ENCODE measurements around the gene ATP9A.
"Not testable (repeated sequence)": the region's sequence is repeated elsewhere in the genome, so short reads cannot be mapped to it uniquely, and the experiment has no call there.

The ATP9A gene

DNA sequence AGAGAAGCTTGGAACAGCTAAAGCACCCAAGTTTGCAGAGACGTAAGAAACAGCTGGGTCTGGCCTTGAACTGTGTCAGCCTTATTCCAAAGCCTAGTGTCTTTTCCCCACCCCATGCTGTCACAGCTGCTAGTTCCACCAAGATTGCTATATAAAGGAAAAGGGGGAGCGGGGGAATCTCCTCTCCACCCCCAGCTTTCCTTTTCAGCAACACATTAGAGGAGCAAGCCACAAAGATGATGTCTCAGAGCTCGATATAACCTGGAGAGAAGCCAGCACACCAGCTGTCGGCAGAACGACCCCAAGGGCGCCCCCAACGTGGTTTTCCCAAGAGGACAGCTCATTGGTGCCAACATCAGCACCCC is 36.5 kb downstream of the ATP9A start:
- no peaks in the 10 kb centered on the region for H3K9me3 ChIP-seq (ENCODE audit: low read depth, low read length)
- H3K27ac ChIP-seq: no peak overlapping the region
- no peak overlapping the region for H3K4me3 ChIP-seq
- no peak for DNase-seq (ENCODE audit: low read depth, low spot score)
- TF ChIP-seq POLR2AphosphoS5 (IDR thresholded peaks at IDR 0.05; ENCODE audit: borderline replicate concordance, low read depth, low read length) (no peak), EZH2 (IDR thresholded peaks at IDR 0.05) (no peak), FOXP2 (optimal IDR thresholded peaks at IDR 0.05; ENCODE audit: control extremely low read depth, extremely low read length, insufficient read depth) (no peak)
- no peak overlapping the region for H3K9ac ChIP-seq (ENCODE audit: insufficient read length)
- H3K36me3 ChIP-seq (ENCODE audit: insufficient read depth, low read length): no peaks in the 10 kb centered on the region

DNA sequence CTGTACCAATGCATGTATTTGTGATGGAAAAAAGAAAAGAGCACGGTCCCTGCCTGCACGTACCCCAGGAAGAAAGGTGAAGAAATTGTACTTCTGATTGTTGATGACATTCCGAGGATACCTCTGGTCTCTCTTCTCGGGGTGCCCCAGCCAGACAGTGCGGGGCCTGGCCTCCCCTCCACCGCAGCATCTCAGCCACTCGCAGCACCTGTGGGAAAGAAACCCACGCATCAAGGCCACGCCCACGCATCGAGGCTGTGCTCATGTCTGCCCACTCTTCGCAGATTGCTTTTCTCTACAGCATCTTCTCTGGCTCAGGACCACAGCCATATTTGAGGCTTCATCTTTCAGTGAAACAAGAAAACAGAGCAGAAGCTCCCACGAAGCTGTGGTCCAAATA is 38.4 kb downstream of the ATP9A start:
- no peak overlapping the region for H3K27ac ChIP-seq
- H3K9me3 ChIP-seq (ENCODE audit: low read depth, low read length): no peaks in the 10 kb centered on the region
- DNase-seq (ENCODE audit: low read depth, low spot score): no peak
- TF ChIP-seq POLR2AphosphoS5 (IDR thresholded peaks at IDR 0.05; ENCODE audit: borderline replicate concordance, low read depth, low read length): no peak
- no peak for TF ChIP-seq FOXP2 (optimal IDR thresholded peaks at IDR 0.05; ENCODE audit: control extremely low read depth, extremely low read length, insufficient read depth)
- no peaks in the 10 kb centered on the region for H3K36me3 ChIP-seq (ENCODE audit: insufficient read depth, low read length)
- no peak overlapping the region for H3K4me3 ChIP-seq
- H3K9ac ChIP-seq (ENCODE audit: insufficient read length): no peak overlapping the region

DNA sequence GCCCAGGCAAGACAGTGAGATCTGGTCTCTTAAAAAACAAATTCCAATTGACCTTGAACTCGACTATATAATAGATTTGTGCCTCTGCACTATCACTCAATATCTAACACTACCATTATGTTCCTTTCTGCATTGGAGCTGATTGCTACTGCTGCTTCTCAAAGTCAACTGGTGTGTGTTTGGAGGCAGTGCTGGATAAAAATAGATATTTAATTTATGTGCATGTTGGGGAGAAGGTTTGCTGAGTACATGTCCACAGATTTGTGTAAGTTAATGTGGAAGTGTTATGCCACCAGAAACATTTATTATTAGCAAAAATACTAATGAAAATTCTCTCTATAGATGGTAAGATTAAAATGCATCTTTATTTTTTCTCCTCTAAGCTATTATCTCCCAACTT is 39.5 kb downstream of the ATP9A start:
- no peaks in the 10 kb centered on the region for H3K36me3 ChIP-seq (ENCODE audit: insufficient read depth, low read length)
- H3K4me3 ChIP-seq: no peak overlapping the region
- no peak overlapping the region for H3K27ac ChIP-seq
- no peak overlapping the region for H3K9ac ChIP-seq (ENCODE audit: insufficient read length)
- no peaks in the 10 kb centered on the region for H3K9me3 ChIP-seq (ENCODE audit: low read depth, low read length)
- TF ChIP-seq EZH2 (IDR thresholded peaks at IDR 0.05) (no peak), FOXP2 (optimal IDR thresholded peaks at IDR 0.05; ENCODE audit: control extremely low read depth, extremely low read length, insufficient read depth) (no peak), POLR2AphosphoS5 (IDR thresholded peaks at IDR 0.05; ENCODE audit: borderline replicate concordance, low read depth, low read length) (no peak)
- no peak for DNase-seq (ENCODE audit: low read depth, low spot score)

DNA sequence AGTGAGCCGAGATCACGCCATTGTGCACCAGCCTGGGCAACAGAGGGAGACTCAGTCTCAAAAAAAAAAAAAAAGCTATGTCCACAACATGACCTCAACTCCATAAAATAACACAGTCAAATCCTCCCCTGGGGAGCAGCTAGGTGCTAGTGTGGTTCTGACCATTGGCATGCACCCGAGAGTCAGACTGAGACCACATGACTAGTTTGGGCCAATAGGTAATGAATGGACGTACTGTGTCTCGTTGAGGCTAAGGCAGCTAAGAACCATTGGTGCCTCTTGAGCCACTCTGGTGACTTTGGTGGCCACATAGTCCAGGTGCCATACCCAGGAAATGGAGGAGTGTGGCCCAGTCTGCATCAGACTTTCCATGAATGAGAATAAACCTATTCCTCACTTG is 40.3 kb downstream of the ATP9A start:
- TF ChIP-seq EZH2 (IDR thresholded peaks at IDR 0.05): no peak
- no peak for TF ChIP-seq POLR2AphosphoS5 (IDR thresholded peaks at IDR 0.05; ENCODE audit: borderline replicate concordance, low read depth, low read length)
- no peak overlapping the region for H3K4me3 ChIP-seq
- no peaks in the 10 kb centered on the region for H3K9me3 ChIP-seq (ENCODE audit: low read depth, low read length)
- no peak for DNase-seq (ENCODE audit: low read depth, low spot score)
- no peak overlapping the region for H3K27ac ChIP-seq
- H3K36me3 ChIP-seq (ENCODE audit: insufficient read depth, low read length): no peaks in the 10 kb centered on the region
- no peak overlapping the region for H3K9ac ChIP-seq (ENCODE audit: insufficient read length)

DNA sequence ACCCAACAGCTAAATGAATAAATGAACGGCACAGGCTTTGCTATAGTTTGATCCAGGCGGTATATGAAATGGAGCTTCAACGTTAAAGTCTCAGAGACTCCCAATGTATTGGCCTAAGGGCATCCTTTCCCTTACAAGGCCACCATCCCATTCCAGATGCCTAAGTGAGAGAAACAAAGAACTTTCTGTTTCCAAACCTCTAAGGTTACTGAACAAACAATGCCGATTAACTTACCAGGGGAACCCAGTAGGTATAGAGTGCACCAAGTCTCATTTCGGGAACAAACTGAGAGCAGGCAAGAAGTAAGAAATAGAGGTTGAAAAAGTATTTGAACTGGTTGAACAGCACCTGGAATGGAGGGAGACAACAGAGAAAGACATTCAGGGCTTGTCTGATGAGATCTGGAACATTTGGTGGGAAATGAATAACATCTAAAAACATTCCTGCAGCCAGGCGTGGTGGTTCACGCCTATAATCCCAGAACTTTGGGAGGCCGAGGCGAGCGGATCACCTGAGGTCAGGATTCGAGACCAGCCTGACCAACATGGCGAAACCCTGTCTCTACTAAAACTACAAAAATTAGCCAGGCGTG is 42.5 kb downstream of the ATP9A start:
- Histone ChIP-seq H3K9ac (ENCODE audit: insufficient read length) (no peak overlapping the region), H3K27ac (no peak overlapping the region), H3K36me3 (ENCODE audit: insufficient read depth, low read length) (no peaks in the 10 kb centered on the region), H3K4me3 (no peak overlapping the region), H3K9me3 (ENCODE audit: low read depth, low read length) (no peaks in the 10 kb centered on the region)
- DNase-seq (ENCODE audit: low read depth, low spot score): no peak
- TF ChIP-seq FOXP2 (optimal IDR thresholded peaks at IDR 0.05; ENCODE audit: control extremely low read depth, extremely low read length, insufficient read depth) (no peak), EZH2 (IDR thresholded peaks at IDR 0.05) (no peak), POLR2AphosphoS5 (IDR thresholded peaks at IDR 0.05; ENCODE audit: borderline replicate concordance, low read depth, low read length) (no peak)

DNA sequence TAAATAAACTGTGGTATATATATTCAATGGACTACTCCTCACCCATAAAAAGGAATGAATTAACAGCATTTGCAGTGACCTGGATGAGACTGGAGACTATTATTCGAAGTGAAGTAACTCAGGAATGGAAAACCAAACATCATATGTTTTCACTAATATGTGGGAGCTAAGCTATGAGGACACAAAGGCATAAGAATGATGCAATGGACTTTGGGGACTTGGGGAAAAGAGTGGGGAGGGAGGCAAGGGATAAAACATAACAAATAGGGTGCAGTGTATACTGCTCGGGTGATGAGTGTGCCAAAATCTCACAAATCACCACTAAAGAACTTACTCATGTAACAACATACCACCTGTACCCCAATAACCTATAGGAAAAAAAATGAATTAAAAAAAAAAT is 45.2 kb downstream of the ATP9A start:
- H3K36me3 ChIP-seq (ENCODE audit: insufficient read depth, low read length); H3K9me3 ChIP-seq (ENCODE audit: low read depth, low read length); H3K9ac ChIP-seq (ENCODE audit: insufficient read length): not testable (repeated sequence)

DNA sequence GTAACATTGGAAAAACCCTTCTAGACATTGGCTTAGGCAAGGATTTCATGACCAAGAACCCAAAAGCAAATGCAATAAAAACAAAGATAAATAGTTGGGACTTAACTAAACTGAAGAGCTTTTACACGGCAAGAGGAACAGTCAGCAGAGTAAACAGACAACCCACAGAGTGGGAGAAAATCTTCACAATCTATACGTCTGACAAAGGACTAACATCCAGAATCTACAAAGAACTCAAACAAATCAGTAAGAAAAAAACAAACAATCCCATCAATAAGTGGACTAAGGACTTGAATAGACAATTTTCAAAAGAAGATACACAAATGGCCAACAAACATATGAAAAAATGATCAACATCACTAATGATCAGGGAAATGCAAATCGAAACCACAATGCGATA is 45.9 kb downstream of the ATP9A start:
- H3K9me3 ChIP-seq (ENCODE audit: low read depth, low read length); DNase-seq (ENCODE audit: low read depth, low spot score); H3K9ac ChIP-seq (ENCODE audit: insufficient read length); H3K4me3 ChIP-seq; H3K27ac ChIP-seq; H3K36me3 ChIP-seq (ENCODE audit: insufficient read depth, low read length): not testable (repeated sequence)

More for the DNA sequence above, 45.2 kb downstream of the ATP9A start:
- H3K4me3 ChIP-seq; H3K27ac ChIP-seq; DNase-seq (ENCODE audit: low read depth, low spot score): not testable (repeated sequence)

DNA sequence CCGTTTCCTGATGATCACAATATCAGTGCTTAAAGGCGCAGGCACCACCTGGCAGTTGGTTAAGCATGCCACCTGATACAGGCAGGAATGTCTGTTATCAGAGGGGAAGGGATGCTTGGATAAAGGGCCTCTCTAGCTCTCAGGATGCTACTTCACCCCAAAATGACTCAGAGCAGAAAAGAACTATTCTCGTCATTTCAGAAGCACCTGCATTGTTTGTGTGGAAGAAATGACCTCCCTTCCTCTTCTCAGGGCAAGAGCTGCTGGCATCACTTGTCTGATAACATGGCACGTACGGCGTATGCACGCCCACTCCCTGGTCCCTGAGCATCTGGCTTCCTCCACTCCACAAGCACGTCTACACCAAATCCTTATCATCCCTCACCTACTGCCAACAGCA is 47.3 kb downstream of the ATP9A start:
- Histone ChIP-seq H3K36me3 (ENCODE audit: insufficient read depth, low read length) (no peaks in the 10 kb centered on the region), H3K9me3 (ENCODE audit: low read depth, low read length) (no peaks in the 10 kb centered on the region), H3K27ac (no peak overlapping the region), H3K9ac (ENCODE audit: insufficient read length) (no peak overlapping the region), H3K4me3 (no peak overlapping the region)
- TF ChIP-seq EZH2 (IDR thresholded peaks at IDR 0.05) (no peak), FOXP2 (optimal IDR thresholded peaks at IDR 0.05; ENCODE audit: control extremely low read depth, extremely low read length, insufficient read depth) (no peak), POLR2AphosphoS5 (IDR thresholded peaks at IDR 0.05; ENCODE audit: borderline replicate concordance, low read depth, low read length) (no peak)
- DNase-seq (ENCODE audit: low read depth, low spot score): no peak

DNA sequence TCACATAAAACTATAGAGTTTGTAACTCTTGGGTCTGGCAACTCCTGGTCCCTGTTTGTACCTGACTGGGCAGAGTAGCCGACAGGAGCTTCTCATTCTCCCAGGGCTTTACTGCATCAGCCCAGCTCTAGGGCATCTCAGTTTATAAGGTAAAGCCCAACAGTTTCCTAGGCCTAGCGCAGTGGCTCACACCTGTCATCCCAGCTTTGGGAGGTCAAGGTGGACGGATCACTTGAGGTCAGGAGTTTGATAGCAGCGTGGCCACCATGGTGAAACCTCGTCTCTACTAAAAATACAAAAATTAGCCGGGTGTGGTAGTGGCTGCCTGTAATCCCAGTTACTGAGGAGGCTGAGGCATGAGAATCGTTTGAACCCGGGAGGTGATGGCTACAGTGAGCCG is 47.8 kb downstream of the ATP9A start:
- Histone ChIP-seq H3K36me3 (ENCODE audit: insufficient read depth, low read length) (no peaks in the 10 kb centered on the region), H3K27ac (no peak overlapping the region), H3K9ac (ENCODE audit: insufficient read length) (no peak overlapping the region), H3K9me3 (ENCODE audit: low read depth, low read length) (no peaks in the 10 kb centered on the region), H3K4me3 (no peak overlapping the region)
- DNase-seq (ENCODE audit: low read depth, low spot score): no peak
- no peak for TF ChIP-seq FOXP2 (optimal IDR thresholded peaks at IDR 0.05; ENCODE audit: control extremely low read depth, extremely low read length, insufficient read depth)
- no peak for TF ChIP-seq POLR2AphosphoS5 (IDR thresholded peaks at IDR 0.05; ENCODE audit: borderline replicate concordance, low read depth, low read length)
- TF ChIP-seq EZH2 (IDR thresholded peaks at IDR 0.05): no peak

All from SK-N-MC (cell line).